CD4-positive, alpha-beta T cell treated with Interleukin-6 at 100 ng/mL for 8 hours (primary cell): ENCODE data around the gene AP1G1.
"Not testable (repeated sequence)": the region's sequence is repeated elsewhere in the genome, so short reads cannot be mapped to it uniquely, and the experiment has no call there.

ENCODE experiments used
- DNase-seq: peaks from one replicate; pipeline ENCODE4 v3.0.0-alpha.2; 2020; ENCODE audit warnings: mixed read lengths, low spot score

The AP1G1 gene

GRCh38 chr16:71700831-71701230, 107.8 kb downstream of the AP1G1 start:
- DNase-seq = no peak

GRCh38 chr16:71698491-71698890, 110.1 kb downstream of the AP1G1 start:
- DNase-seq = no peak

- DNase-seq = no peak
Observed at GRCh38 chr16:71693164-71693563, 115.5 kb downstream of the AP1G1 start.

GRCh38 chr16:71689901-71690300, 118.7 kb downstream of the AP1G1 start:
- DNase-seq = no peak

GRCh38 chr16:71687861-71688260, 120.8 kb downstream of the AP1G1 start:
- DNase-seq = no peak

- DNase-seq = not testable (repeated sequence)
Observed at GRCh38 chr16:71684280-71684679, 124.4 kb downstream of the AP1G1 start.

GRCh38 chr16:71681360-71681759, 127.3 kb downstream of the AP1G1 start:
- no peak for DNase-seq
